ENCODE data around the gene CDK11B. TPM values are rescaled to one million over a fixed set of nuclear protein-coding genes. Genes with fewer than 3 reads are reported as not detected.

CDK11B gene
- total RNA-seq, 1 donor from 2014 or later, result 30.4 TPM

DNA sequence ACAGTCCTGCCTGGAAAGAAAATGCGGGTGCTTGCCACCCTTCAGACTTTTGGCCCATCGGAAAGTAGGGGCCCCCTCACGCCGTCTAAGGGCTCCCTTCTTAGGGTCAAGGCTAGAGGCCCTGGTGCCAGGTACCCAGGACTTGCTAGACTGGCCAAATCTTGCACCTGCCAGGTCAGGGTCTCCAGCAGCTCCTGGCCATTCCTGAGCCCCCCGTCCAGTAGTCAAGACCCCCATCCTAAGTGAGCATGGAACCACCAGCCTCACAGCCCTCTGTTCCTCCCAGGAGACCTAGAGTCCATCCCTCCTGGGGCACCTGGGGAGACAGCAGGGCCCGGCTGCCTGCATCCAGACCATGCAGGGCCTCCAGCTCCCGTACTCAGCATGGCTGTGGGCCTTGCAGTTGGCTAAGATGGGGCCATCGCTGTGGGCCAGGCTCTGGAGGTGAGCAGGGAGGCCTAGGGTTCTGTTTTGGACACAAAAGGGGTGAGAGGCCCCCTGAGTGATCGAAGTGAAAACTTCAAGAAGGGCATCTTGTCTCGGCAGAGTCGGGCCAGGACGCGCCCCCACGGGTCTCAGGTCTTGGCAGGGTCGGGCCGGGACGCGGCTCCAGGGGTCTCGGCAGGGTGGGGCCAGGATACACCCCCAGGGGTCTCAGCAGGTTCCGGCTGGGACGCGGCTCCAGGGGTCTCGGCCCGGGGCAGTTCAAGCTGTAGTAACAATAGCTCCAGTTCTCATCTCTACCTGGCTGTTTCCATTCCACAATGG is 64.8 kb downstream of the CDK11B start:
- intact Hi-C loops (cut with DNase I), result no loop called here
- DNase-seq (ENCODE audit: low spot score), result no peak

DNA sequence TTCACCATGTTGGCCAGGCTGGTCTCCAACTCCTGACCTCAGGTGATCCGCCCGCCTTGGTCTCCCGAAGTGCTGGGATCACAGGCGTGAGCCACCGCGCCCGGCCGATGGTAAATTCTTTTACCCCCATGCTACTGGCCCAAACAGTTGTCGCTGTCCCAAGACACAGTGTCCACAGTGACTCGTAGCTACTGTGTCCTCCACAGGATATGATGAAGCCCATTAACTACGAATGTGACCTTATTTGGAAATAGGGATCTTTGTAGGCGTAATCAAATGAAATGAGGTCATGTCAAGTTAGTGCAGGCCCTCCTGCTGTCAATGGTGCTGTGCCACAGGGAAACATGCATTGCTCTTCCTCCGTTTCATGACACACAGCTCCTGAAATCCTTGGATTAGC is 67.4 kb downstream of the CDK11B start:
- intact Hi-C loops (cut with DNase I), result no loop called here
- DNase-seq (ENCODE audit: low spot score), result no peak

Other genes with a start within 250 kb of the CDK11B start
- gene ANKRD65, start 237.7 kb downstream of the CDK11B start, total RNA-seq, result 1.8 TPM
- gene VWA1, start 223.3 kb downstream of the CDK11B start, total RNA-seq, result 35.3 TPM
- gene ATAD3C, start 209.3 kb downstream of the CDK11B start, total RNA-seq, result 0.51 TPM
- 13.7 TPM for gene ATAD3B, start 187.2 kb downstream of the CDK11B start, total RNA-seq
- gene ATAD3A, start 146.8 kb downstream of the CDK11B start, total RNA-seq, result 13.7 TPM
- 5.0 TPM for gene TMEM240, start 118.4 kb downstream of the CDK11B start, total RNA-seq
- 90.7 TPM for gene SSU72, start 84.1 kb downstream of the CDK11B start, total RNA-seq
- 1.7 TPM for gene FNDC10, start 58.9 kb downstream of the CDK11B start, total RNA-seq
- gene MIB2, start 43.5 kb downstream of the CDK11B start, total RNA-seq, result 82.4 TPM
- gene MMP23B, start 26.8 kb downstream of the CDK11B start, total RNA-seq, result 60.2 TPM
- gene SLC35E2B, start 33.8 kb upstream of the CDK11B start, total RNA-seq, result 19.1 TPM
- 25.8 TPM for gene CDK11A, start 65.4 kb upstream of the CDK11B start, total RNA-seq
- 31.3 TPM for gene NADK, start 119.5 kb upstream of the CDK11B start, total RNA-seq
- 183 TPM for gene GNB1, start 232.1 kb upstream of the CDK11B start, total RNA-seq